CD4-positive, alpha-beta T cell treated with Interleukin-4 for 4 hours (primary cell): ENCODE data around the gene ADD2.

Experiments
- DNase-seq: peaks from one replicate; pipeline ENCODE4 v3.0.0-alpha.2; 2020

ADD2 gene

DNA sequence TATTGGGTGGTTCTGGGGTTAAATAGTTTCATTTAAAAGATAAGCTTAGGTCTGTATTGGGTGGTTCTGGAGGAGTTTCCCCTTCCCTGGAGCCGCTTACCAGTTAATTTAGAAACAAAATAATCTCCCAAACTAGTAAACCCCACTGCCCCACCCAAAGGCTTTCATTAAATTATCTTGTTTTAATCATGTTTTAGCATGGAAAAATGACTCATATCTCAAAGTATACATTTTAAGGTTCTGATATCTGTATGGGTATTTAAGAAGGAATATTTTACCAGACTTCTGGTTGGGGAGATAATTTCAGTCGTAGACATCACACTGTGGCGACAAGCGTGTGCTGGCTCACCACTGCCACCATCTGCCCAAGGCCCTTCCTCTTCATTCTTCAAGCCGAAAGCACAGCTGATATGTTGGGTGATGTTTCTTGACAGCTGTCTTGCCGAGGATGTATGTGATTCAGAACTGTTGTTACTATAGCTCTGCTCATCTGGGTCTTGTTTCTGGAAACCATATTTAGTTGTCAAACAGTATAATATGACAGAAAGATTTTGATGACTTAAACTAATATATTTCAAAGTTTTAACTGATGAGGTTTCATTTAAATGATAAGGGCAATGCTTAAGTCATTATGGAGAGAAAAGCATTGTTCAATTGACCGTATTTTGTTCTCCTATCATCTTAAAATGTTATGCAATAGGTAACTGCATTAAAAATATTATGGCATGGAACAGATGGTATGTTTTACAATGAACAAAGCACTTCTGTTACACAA is 17.3 kb upstream of the ADD2 start:
- DNase-seq, result peak; percentile 25

DNA sequence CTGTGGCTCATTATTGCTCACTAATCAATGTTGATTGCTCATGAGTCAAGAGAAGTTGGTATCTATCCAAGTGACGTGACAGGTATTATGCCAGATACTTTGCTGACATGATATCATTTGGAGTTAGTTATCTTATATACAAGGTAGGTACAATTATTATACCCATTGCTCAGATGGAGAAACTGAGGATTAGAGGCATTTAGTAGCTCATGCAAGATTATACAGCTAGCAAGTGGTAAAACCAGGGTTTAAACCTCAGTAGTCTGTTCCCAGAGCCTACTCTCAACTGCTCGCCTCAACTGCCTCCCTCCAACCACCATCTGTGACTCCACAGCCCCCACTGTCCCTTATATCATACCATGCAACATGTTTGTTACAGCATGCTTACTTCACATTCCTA is 16.3 kb upstream of the ADD2 start:
- DNase-seq, result no peak

DNA sequence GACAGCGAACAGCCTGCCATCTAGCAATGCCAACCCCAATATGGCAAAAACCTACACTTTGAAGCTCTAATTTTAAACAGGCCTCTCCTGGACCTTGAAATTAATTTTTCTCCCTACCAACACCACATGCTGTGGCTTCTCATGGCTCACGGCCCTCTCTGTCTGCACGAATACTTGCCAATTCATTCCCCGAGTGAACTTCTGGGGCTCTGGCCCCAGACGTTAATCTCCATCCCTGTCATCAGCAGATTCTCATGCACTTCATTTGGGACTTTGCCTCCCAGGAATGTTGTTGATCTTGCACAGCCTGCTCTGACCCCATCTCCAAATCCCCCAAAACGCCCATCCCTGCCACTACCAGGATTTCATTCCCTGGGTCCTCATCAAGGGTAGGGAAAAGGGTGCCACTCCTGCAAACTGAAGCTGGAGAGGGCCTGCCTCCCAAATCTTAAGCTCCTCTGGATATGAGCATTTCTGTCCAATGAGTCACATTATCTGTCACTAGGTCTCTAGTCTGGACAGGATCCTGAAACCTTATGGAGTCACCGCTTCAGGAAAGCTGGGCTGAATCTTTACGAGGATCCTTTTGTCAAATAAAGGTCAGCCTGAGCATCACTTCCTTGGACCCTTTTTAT is 12.0 kb upstream of the ADD2 start:
- DNase-seq, result no peak

DNA sequence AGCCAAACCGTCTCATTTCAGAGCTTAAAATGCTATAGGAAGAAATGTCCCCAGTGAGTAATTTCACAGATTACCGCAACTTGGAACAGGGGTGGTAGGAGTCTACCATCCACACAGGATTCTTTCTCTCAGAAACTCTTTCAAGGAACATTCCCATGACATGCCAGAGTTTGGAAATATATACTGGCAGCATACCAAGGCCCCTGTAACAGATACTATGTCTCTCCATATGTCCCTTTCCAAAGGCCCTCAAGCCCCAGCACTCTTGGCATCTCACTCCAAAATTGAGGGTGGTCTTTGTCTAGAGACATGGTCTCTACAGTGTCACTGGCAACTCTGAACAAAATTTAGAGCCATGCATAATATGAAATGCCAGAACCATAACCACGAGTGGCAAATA is 11.5 kb upstream of the ADD2 start:
- DNase-seq, result no peak

DNA sequence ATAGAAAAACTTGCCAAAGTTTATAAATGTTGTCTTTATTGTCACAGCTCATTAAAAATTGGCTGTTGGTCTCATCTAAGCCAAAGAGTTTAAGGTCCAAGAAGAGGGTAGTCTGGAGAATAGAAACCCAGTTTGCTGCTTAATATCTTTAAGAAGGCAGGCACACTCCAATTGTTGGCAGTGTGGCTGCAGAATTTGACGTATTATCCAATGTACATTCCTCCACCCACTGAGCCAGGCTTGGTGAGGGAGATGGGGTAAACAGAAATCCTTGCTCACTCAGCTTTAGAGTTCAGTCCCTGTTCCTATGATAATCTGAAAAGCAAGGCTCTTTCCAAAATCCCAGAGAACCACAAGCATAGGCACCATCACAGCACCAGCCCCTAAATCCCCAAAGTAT is 10.7 kb upstream of the ADD2 start:
- no peak for DNase-seq

DNA sequence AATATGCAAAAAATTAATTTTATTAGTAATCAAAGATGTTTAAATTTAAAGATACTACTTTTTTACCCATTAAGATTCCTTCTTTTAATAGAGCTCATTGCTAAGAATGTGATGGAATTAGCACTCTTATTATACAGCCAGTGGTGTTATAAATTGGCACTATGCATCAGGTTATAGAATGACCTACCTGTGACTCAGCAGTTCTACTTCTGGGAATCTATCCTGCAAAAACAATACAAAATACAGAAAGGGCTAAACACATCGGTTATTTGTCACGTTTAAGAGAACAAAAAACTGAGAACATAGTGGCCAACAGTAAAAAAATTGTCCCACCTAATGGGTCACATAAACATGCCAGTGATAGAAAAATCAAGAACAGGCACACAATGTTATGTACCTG is 9.4 kb upstream of the ADD2 start:
- DNase-seq, result no peak

DNA sequence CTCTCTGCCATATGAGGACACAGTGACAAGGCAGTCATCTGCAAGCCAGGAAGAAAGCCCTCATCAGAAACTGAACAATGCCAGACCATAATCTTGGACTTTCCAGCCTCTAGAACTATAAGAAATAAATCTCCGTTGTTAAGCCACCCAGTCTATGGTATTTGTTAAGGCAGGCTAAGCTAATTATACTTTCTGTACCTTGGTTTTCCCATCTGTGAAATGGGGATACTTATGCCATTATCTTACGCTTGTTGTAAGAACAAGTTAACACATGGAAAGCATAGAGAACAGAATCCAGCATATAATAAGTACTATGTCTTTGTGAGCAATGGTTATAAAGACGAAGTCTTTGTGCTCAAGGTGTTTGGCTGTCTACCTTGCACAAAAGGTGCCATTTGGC is 8.3 kb upstream of the ADD2 start:
- DNase-seq, result no peak

DNA sequence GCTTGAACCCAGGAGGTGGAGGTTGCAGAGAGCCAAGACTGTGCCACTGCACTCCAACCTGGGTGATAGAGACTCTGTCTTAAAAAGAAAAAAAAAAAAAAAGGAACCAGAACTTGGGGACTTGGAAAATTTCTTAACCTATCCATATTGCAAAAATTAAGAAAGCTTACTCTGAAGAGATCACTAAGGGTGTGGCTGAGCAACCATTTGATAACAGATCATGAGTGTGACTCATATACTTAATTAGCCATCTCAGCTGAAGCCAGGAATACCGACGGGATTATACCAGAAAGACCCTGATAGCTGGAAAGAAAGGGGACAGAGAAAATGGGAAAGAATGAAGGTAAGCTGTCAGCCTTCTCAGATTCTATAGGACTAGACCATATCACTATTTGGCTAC is 7.1 kb upstream of the ADD2 start:
- DNase-seq, result no peak

DNA sequence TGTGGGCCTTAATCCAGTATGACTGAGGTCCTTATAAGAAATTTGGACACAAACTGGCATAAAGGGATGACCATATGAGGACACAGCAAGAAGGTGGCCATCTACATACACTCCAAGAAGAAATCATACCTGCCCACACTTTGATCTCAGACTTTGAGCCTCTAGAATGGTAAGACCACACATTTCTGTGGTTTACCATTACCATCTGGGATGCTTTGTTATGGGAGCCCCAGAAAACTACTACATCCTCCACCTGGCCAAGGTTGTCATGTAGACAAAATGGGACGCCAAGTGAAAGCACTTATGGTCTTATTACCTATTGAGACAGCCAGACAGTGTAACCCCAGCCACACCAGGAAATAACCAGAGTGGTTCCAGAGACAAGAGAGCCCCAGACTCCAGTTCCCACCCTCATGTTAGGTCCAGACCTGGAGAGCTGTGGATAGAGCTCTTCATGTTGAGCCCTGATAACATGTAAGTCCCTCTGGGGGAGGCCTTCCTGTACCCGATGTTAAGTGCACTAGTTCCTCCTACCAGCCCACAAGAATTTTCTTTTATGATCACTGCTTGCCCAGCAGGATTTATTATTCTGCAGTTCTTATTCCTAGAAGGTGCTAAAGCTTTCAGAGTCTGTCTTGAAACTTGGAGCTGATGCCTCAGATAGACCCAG is 4.6 kb upstream of the ADD2 start:
- DNase-seq, result no peak

DNA sequence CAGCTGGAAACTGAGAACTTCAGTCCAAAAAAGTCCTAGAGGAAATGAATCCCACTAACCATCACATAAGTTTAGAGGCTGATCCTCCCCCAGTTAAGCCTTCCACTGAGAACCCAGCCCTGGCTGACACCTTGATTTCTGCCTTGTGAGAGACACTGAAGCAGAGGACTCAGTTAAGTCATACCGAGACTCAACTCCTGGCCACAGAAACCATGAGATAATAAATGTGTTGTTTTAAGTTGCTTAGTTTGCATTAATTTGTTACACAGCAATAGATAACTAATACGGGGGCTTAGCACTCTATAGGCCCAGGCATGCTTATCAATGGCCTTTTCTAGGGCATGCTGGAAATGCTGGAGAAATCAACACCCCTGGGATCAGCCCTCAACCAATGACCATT is 3.4 kb upstream of the ADD2 start:
- no peak for DNase-seq

DNA sequence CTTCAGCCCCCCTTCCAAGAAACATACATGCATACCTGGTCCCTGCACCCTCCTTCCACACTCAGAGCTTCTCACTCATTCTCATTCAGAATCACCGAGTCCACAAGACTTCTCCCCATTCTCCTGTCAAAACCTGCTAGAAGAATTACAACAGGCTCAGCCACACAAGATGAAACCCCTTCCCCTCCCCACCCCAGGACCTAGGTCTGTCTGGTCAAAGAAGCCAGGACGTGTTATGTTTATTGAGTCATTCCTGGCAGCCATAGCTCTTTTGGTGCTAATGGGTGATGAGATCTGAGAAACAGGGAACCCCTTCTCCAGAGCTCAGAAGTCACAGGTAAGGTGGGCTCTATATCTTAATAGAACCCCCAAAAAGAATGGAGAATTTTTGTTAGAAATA is 1.4 kb upstream of the ADD2 start:
- no peak for DNase-seq

DNA sequence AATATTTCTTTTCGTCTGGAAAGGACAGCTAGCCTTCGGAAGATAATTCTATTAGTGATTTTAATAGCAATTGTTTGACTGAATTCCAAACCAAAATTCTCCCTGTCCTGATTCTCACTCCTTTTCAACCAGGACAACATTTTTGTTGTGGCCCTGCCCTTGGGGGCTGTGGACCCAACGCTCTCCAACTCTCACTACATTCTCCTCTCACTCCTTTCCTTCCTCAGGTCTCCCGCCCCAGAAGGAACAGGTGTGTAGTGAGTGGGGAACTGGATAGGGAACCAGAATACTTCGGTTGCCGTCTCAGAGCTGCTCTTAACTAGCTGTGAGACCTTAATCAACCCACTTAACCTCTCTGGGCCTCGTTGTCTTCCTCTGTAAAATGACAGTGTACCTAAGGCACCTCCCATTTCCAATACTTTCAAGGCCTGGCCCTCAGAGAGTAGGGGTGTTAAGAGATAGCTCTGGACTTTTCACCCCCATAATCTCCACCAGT is 638 bp upstream of the ADD2 start:
- no peak for DNase-seq

DNA sequence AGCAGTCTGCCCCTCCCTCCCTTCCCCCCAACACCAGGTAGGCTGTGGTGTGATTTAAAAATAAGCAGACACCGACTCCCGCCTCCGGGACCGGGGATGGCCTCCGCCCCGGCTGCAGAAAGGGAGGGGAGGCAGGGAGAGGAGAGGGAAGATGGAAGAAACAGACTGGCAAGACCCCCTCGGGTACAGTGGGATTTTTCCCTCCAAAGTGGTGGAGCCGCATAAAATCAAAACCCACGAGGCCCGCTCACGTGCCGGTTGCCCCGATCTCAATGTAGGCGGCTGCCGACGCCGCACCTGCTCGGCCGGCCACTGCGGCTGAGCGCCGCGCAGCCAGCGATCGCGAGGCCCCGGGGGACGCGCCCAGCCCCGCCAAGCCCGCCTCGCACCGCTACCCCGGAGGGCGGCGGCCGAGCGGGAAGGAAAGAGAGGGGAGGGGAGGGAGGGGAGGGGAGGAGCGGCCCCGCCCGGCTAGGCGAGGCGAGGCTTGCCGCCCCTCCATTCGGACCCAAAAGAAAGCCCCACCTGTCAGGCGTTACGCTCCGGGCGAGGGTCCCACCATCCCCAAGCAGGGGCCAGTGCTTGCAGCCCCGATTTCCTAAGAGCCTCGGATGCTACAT is 811 bp downstream of the ADD2 start:
- no peak for DNase-seq

DNA sequence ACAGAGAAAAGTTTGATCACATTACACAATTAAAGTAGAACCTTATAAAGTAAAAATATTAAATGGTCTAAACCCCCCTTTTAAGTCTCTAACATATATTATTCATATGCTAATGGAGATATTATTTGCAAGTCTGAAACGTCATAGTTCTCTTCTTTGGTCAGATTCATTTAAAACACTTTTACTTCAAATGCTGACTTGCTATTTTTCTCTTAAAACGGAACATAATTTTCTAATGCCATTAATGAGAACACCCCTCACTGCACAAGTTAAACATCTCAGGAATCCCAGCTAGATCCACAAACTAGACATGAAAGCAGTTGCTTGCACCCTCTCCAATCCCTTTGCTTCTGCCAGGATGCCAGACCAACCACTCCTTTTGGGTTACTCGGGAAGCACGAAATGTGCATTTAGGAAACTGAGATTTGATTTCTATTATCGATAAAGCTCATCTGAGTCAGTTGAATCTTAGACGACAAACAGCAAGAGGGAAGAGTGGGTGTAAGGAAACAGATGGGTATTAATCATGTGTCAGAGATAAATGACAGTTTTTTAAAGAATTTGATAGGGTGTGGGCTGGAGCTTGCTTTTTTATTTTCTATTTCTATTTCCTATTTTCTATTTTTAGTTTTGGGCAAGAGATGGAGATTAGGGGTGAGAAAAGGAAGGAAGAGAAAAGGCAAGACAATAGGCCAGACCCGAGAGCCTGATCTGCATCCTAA is 1.5 kb downstream of the ADD2 start:
- no peak for DNase-seq

DNA sequence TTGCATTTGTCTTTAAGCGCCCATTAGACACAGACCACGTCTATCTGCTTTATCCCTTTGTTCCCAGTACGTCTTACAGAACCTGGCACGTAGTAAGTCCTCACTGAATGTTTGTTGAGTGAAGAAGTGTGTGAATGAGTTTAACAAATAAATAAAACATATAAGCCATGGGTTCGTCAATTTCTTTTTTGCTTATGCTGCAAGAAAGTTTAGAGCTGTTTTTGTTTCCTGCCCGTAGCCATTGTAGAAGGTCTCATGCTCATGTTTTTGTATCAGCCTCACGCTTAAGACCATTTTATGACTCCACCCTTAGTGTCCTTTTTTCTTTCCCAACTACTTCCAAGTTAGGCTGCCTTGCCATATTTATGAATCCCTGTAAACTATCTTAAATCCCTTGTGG is 2.5 kb downstream of the ADD2 start:
- DNase-seq, result no peak

DNA sequence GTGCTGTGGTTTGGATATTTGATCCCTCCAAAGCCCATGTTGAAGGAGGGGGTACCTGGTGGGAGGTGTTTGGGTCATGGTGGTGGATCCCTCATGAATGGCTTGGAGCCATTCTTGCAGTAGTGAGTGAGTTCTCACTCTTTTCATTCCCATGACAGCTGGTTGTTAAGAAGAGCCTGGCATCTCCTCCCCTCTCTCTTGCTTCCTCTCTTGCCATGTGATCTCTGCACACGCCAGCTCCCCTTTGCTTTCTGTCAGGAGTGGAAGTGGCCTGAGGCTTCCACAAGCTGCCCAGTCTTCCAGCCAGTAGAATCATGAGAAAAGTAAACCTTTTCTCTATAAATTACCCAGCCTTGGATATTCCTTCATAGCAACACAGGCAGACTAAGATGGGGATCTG is 8.6 kb downstream of the ADD2 start:
- no peak for DNase-seq

DNA sequence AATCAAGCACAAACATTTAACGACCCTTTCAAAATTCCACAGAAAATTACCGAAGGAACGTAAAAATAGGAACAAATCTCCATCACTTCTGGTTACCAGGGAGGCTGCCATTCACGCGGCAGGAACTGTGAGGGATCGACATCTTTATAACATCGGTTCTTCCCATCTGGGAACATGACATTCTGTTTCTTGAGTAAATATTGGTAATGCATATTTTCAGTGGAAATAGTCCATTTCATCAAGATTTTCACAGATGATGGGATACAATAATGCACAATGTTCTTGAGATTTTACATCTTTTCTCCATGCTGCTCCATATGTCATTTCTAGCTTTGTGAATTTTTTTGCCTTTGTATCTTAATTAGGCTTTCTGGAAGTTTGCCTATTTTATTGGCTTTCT is 10.0 kb downstream of the ADD2 start:
- DNase-seq, result no peak

DNA sequence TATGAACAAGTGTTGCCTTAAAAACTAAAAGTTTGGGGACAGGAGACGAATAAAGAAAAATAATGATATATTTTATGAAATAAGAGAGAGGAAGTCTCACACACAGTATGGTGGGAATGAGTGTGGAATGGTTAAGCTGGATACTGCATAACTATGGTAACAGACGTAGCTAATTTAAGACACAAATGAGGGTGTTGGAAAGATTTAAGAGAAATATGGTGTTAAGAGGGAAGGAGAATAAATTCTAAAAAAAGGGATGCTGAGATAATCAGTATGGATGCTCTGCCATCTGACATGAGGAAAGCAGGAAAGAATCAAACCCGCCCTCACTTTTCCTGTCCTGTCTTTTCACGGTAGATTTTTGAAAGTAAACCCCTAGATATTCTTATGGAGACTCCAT is 10.6 kb downstream of the ADD2 start:
- DNase-seq, result no peak

DNA sequence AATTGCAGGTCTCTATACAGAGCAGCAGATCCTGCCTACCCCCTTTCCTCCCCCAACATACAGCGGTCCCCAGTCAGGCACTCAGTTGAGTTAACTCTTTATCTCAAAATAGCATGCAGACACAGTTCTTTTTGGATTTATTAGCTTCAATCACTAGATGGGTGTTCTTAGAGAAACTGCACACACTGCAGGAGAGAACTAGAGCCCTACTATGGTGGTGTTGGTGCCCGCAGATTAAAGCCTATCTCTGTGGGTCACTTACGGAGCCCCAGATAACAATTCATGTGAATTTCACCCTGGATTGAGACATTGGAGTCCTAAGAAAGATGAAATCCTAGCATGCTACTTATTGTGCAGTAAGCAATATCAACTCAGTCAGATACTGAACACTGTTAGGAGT is 11.9 kb downstream of the ADD2 start:
- no peak for DNase-seq

DNA sequence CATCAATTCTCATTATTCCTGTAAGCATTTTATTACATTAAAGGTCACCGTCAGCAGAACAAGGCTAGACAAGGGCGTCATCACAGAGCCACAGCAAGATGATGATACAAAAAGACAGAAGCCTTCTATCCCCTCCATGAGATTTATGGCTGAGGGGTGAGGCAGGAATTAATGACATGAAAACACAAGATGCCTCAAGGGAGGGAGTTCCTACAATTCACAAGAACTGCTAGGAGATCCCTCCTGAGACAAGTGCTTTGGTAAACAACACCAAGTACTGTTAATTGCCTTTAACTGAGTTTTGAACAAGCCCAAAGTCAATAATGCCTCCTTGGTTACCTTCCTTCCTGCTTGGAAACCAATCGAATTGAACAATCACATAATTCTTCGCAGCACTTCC is 14.1 kb downstream of the ADD2 start:
- DNase-seq, result no peak

DNA sequence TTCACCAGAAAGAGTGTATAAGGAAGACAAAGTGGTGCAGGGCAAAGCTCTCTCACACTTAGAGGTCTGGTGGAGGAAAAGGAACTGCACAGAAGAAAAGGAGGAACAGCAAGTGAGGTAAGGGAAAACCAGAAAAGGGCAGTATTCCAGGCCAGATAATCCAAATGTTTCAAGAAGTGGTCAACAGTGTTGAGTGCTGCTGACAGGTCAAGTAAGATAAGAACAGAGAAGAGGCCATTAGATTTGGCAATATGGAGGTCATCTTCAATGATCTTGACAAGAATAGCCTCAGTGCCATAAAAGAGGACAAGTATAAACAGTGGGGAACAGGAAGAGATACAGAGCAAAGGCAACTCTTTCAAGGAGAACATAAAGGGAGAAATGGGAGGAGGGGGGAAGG is 15.0 kb downstream of the ADD2 start:
- DNase-seq, result no peak

DNA sequence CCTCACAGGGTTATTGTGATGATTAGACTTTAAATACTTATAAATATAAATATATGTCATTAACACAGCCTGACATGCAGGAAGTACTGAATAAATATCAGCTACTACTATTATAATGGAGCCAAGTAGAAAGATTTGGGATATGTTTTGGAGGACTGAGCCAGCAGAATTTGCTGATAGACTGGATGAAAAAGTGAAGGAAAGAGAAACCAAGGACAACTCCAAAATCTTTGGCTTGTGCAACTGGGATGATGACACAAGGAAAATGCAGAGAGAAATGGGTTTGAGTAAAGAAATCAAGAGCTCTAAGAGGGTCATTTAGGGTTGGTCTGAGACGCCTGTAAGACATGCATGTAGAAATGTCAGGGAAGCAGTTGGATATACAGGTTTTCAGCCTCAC is 15.6 kb downstream of the ADD2 start:
- DNase-seq, result no peak

DNA sequence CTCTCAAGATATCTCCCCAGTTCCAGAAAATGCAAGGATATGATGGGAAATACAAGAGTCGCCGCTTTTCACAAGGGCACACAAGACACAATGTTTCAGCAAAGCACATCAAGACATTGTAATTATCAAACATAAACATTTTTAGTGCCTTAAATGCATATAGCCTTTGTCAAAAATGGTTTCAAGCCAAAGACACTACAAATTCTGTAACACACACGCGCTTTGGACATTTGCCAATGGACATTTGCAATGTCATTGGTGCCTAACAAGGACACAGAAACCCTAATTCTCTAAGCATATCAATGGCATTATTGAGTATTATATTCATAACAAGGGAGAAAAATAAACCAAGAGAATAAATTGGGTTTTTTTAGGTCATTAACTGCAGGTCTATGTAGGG is 16.1 kb downstream of the ADD2 start:
- no peak for DNase-seq
